ENCODE measurements around the gene SPIN1.

Gene SPIN1

DNA sequence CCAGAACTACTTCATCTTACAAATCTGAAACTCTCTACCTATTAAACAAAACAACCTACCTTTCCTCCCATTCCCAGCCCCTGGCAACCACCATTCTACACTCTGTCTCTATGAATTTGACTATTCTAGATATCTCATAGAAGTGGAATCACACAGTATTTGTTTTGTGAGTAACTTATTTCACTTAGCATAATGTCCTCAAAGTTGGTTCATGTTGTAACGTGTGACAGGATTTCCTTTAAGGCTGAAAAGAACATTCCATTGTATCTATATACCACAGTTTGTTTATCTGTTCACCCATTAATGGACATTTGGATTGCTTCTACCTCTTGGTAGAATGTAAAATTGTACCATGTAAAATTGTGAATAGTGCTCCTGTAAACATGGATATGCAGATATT, 76.6 kb downstream of the SPIN1 start:
- Mint-ChIP-seq H3K27ac (no peak overlapping the region), H3K9me3 (no peaks in the 10 kb centered on the region), H3K27me3 (no peaks in the 10 kb centered on the region), H3K36me3 (peaks cover 8% of the 10 kb centered on the region), H3K4me1 (no peaks in the 10 kb centered on the region), H3K4me3 (no peak overlapping the region)
- no peak for DNase-seq
- CTCF ChIA-PET: no interaction called here

DNA sequence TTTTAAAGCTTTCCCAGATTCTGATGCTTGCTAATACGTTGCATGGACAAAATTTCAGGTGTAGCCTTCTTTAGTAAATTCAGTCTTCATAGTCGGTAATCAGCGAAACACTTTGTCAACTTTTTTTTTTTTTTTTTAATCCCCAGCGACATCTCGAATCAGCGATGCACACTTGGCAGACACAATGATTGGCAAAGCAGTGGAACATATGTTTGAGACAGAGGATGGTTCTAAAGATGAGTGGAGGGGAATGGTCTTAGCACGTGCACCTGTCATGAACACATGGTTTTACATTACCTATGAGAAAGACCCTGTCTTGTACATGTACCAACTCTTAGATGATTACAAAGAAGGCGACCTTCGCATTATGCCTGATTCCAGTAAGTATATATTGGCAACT, 80.0 kb downstream of the SPIN1 start:
- H3K4me1 Mint-ChIP-seq: no peaks in the 10 kb centered on the region
- H3K4me3 Mint-ChIP-seq: no peak overlapping the region
- H3K27ac Mint-ChIP-seq: no peak overlapping the region
- no peaks in the 10 kb centered on the region for H3K27me3 Mint-ChIP-seq
- CTCF ChIA-PET: no interaction called here
- no peak for DNase-seq
- H3K36me3 Mint-ChIP-seq: peaks cover 17% of the 10 kb centered on the region
- H3K9me3 Mint-ChIP-seq: no peaks in the 10 kb centered on the region

DNA sequence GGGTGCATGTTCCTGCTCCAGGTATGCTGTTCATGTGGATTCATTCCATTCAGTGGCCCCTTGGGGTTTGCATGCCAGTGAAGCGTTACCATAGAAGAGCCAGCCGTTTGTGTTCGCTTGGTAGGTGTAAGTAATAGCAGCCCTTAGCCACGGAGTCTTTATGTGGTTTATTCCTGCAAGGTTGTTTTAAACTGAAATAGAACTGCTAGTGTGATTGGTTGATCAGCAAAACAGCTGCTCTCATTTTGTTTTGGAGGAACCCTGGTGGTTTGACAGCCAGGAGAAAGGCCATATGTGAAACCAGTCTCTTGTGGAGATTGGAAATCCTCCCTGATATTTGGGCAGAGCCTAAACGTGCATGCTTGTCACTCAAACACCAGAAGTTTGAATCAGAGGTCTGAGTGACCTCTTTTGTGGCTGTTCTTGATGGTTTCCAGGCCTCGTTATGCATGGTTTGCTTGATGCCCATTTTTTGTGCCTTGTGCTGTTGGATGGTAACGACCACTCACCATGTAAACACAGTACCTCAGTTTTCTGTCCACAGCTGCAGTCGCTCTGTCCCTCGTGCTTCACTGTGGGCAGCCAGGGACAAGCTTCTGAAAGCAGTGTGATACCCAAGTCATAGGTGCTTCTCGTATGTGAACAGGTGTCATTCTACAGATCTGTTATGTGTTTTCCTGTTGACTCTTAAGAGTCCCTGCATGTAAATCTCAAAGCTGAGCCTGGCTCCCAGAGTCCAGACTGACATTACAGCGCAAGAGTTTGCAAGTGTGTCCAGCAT, 88.4 kb downstream of the SPIN1 start:
- no peak for DNase-seq
- no peaks in the 10 kb centered on the region for H3K27me3 Mint-ChIP-seq
- H3K27ac Mint-ChIP-seq: no peak overlapping the region

GRCh38 chr9:88477300-88477751, 89.1 kb downstream of the SPIN1 start:
- Mint-ChIP-seq H3K36me3 (peaks cover 11% of the 10 kb centered on the region), H3K27me3 (no peaks in the 10 kb centered on the region), H3K4me3 (no peak overlapping the region), H3K9me3 (no peaks in the 10 kb centered on the region), H3K4me1 (peaks cover 15% of the 10 kb centered on the region), H3K27ac (no peak overlapping the region)
- no peak for DNase-seq
- CTCF ChIA-PET: interaction anchor here (1.2 kb wide), 1 partner anchor 18 kb away, joined by 4 read pairs; no protein-coding TSS in a partner anchor

More for the DNA sequence above, 88.4 kb downstream of the SPIN1 start:
- Mint-ChIP-seq H3K4me3 (no peak overlapping the region), H3K9me3 (no peaks in the 10 kb centered on the region), H3K4me1 (peaks cover 15% of the 10 kb centered on the region), H3K36me3 (peaks cover 11% of the 10 kb centered on the region)
- CTCF ChIA-PET: interaction anchor here (1.2 kb wide), 1 partner anchor 19 kb away, joined by 4 read pairs; no protein-coding TSS in a partner anchor

- H3K9me3 Mint-ChIP-seq: no peaks in the 10 kb centered on the region
- H3K36me3 Mint-ChIP-seq: peaks cover 11% of the 10 kb centered on the region
- peaks cover 15% of the 10 kb centered on the region for H3K4me1 Mint-ChIP-seq
- no peak overlapping the region for H3K27ac Mint-ChIP-seq
- no peak overlapping the region for H3K4me3 Mint-ChIP-seq
- no peaks in the 10 kb centered on the region for H3K27me3 Mint-ChIP-seq
- DNase-seq: no peak
- CTCF ChIA-PET: no interaction called here
These were observed 90.0 kb downstream of the SPIN1 start for GRCh38 chr9:88478246-88478645.

GRCh38 chr9:88481933-88482332, 93.7 kb downstream of the SPIN1 start:
- DNase-seq: no peak
- Mint-ChIP-seq H3K27ac (no peak overlapping the region), H3K4me1 (peaks cover 8% of the 10 kb centered on the region), H3K4me3 (no peak overlapping the region), H3K36me3 (peaks cover 5% of the 10 kb centered on the region), H3K27me3 (no peaks in the 10 kb centered on the region), H3K9me3 (no peaks in the 10 kb centered on the region)
- CTCF ChIA-PET: no interaction called here

- Mint-ChIP-seq H3K4me3 (no peak overlapping the region), H3K27me3 (no peaks in the 10 kb centered on the region), H3K9me3 (no peaks in the 10 kb centered on the region), H3K4me1 (no peaks in the 10 kb centered on the region), H3K36me3 (no peaks in the 10 kb centered on the region), H3K27ac (no peak overlapping the region)
- DNase-seq: no peak
- CTCF ChIA-PET: no interaction called here
These were observed 99.9 kb downstream of the SPIN1 start for GRCh38 chr9:88488166-88488565.

- no peak for DNase-seq
- H3K27ac Mint-ChIP-seq: no peak overlapping the region
- no peak overlapping the region for H3K4me3 Mint-ChIP-seq
- no peaks in the 10 kb centered on the region for H3K9me3 Mint-ChIP-seq
- CTCF ChIA-PET: interaction anchor here (1.5 kb wide), 1 partner anchor 19 kb away, joined by 4 read pairs; no protein-coding TSS in a partner anchor
- H3K27me3 Mint-ChIP-seq: peaks cover 4% of the 10 kb centered on the region
- no peaks in the 10 kb centered on the region for H3K36me3 Mint-ChIP-seq
- no peaks in the 10 kb centered on the region for H3K4me1 Mint-ChIP-seq
These were observed 106.9 kb downstream of the SPIN1 start for GRCh38 chr9:88494983-88495721.

- H3K9me3 Mint-ChIP-seq: no peaks in the 10 kb centered on the region
- H3K27ac Mint-ChIP-seq: no peak overlapping the region
- no peak overlapping the region for H3K4me3 Mint-ChIP-seq
- H3K27me3 Mint-ChIP-seq: peaks cover 4% of the 10 kb centered on the region
- CTCF ChIA-PET: no interaction called here
- no peak for DNase-seq
- H3K36me3 Mint-ChIP-seq: no peaks in the 10 kb centered on the region
- no peaks in the 10 kb centered on the region for H3K4me1 Mint-ChIP-seq
These were observed 109.0 kb downstream of the SPIN1 start for GRCh38 chr9:88497224-88497623.

DNA sequence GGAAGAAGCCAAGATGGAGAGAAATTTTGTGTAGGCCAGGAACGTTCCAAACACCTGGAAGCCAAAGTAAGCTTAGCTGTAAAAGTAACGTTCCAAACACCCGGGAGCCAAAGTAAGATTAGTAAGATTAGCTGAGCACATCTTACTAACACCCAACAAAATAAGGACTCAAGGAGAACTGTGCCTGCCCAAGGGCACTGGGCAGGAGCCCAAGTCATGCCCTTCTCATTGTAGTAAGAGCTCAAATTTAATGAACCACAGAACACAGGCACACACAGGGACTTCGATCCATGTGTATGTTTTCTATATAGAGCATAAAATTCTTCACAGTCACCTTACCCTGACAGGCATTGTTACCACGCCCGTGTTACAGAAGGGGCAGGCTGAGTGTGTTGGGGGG, 110.6 kb downstream of the SPIN1 start:
- H3K9me3 Mint-ChIP-seq: no peaks in the 10 kb centered on the region
- H3K27ac Mint-ChIP-seq: no peak overlapping the region
- no peak overlapping the region for H3K4me3 Mint-ChIP-seq
- CTCF ChIA-PET: no interaction called here
- peaks cover 4% of the 10 kb centered on the region for H3K27me3 Mint-ChIP-seq
- no peaks in the 10 kb centered on the region for H3K36me3 Mint-ChIP-seq
- no peaks in the 10 kb centered on the region for H3K4me1 Mint-ChIP-seq
- DNase-seq: no peak

- no peak for DNase-seq
- Mint-ChIP-seq H3K4me1 (no peaks in the 10 kb centered on the region), H3K27me3 (peaks cover 4% of the 10 kb centered on the region), H3K4me3 (no peak overlapping the region), H3K27ac (no peak overlapping the region), H3K9me3 (no peaks in the 10 kb centered on the region), H3K36me3 (no peaks in the 10 kb centered on the region)
- CTCF ChIA-PET: interaction anchor here (1.0 kb wide), 1 partner anchor 77 kb away, joined by 3 read pairs; no protein-coding TSS in a partner anchor
These were observed 112.8 kb downstream of the SPIN1 start for GRCh38 chr9:88501086-88501485.

- Mint-ChIP-seq H3K36me3 (no peaks in the 10 kb centered on the region), H3K27ac (no peak overlapping the region), H3K9me3 (no peaks in the 10 kb centered on the region), H3K27me3 (no peaks in the 10 kb centered on the region), H3K4me1 (no peaks in the 10 kb centered on the region), H3K4me3 (no peak overlapping the region)
- DNase-seq: no peak
- CTCF ChIA-PET: no interaction called here
These were observed 114.3 kb downstream of the SPIN1 start for GRCh38 chr9:88502552-88503034.

- Mint-ChIP-seq H3K9me3 (no peaks in the 10 kb centered on the region), H3K4me1 (no peaks in the 10 kb centered on the region), H3K27ac (no peak overlapping the region), H3K27me3 (no peaks in the 10 kb centered on the region), H3K4me3 (no peak overlapping the region), H3K36me3 (no peaks in the 10 kb centered on the region)
- no peak for DNase-seq
- CTCF ChIA-PET: no interaction called here
These were observed 115.0 kb downstream of the SPIN1 start for GRCh38 chr9:88503081-88503844.

Data from activated naive CD4-positive, alpha-beta T cell treated with anti-CD3 and anti-CD28 coated beads, Interleukin-2, amount 10 ng/mL, durations not matched to agents 7 days and 5 days (primary cell).